M059J (cell line): ENCODE measurements around the gene SLC27A5. TPM values are rescaled to one million over a fixed set of nuclear protein-coding genes. Genes with fewer than 3 reads are reported as not detected.
"Not testable (repeated sequence)": the region's sequence is repeated elsewhere in the genome, so short reads cannot be mapped to it uniquely, and the experiment has no call there.

Source experiments
- DNase-seq: peaks from one replicate; pipeline ENCODE4 v3.0.0-alpha.2; 2012; ENCODE audit warnings: low read depth
- total RNA-seq: library from RNA; depleted of rRNA; stranded (reverse); fragments of >200 nt; shearing (Covaris generic); gene quantifications from 2 replicates; pipeline ENCODE4 v1.2.3, GENCODE V29; 2014; rRNA removed

SLC27A5 gene
- total RNA-seq, 1 experiment from 2014 or later: 4.1 TPM

GRCh38 chr19:58469241-58470013, 42.4 kb downstream of the SLC27A5 start:
- DNase-seq: no peak

- DNase-seq: no peak
These were observed 43.5 kb downstream of the SLC27A5 start for GRCh38 chr19:58468216-58468839.

GRCh38 chr19:58466760-58467589, 44.8 kb downstream of the SLC27A5 start, which contains the start of gene ZNF324:
Gene ZNF324 (plus strand): TSS chr19:58467080. CDS start chr19:58469186, 2,106 bp downstream.
- peak; percentile 96 for DNase-seq

GRCh38 chr19:58466089-58466759, 45.6 kb downstream of the SLC27A5 start:
- no peak for DNase-seq

- peak; percentile 28 for DNase-seq
These were observed 51.8 kb downstream of the SLC27A5 start for GRCh38 chr19:58460039-58460438.

- no peak for DNase-seq
These were observed 55.7 kb downstream of the SLC27A5 start for GRCh38 chr19:58456111-58456510.

GRCh38 chr19:58455306-58455705, 56.5 kb downstream of the SLC27A5 start:
- no peak for DNase-seq

GRCh38 chr19:58453743-58454142, 58.0 kb downstream of the SLC27A5 start:
- DNase-seq: no peak

- DNase-seq: peak; percentile 96
These were observed 60.3 kb downstream of the SLC27A5 start, which contains the start of gene ZNF324B for GRCh38 chr19:58451358-58452101. Gene ZNF324B (plus strand): TSS chr19:58451622. CDS start chr19:58453702, 2,080 bp downstream.

- peak; percentile 44 for DNase-seq
These were observed 60.9 kb downstream of the SLC27A5 start for GRCh38 chr19:58450856-58451357.

GRCh38 chr19:58449980-58450379, 61.8 kb downstream of the SLC27A5 start:
- not testable (repeated sequence) for DNase-seq

- not testable (repeated sequence) for DNase-seq
These were observed 62.9 kb downstream of the SLC27A5 start for GRCh38 chr19:58448860-58449259.

Other genes with a start within 250 kb of the SLC27A5 start
- gene ZNF8, start 233.0 kb downstream of the SLC27A5 start, total RNA-seq: 3.7 and 7.1 TPM in 2 replicates
- 90.1 and 122 TPM in 2 replicates for gene ERVK3-1, start 206.6 kb downstream of the SLC27A5 start, total RNA-seq
- gene ZSCAN22, start 185.0 kb downstream of the SLC27A5 start, total RNA-seq: 2.2 and 3.6 TPM in 2 replicates
- 67.3 and 68.9 TPM in 2 replicates for gene A1BG, start 158.5 kb downstream of the SLC27A5 start, total RNA-seq
- 0.54 and 1.5 TPM in 2 replicates for gene ZNF497, start 149.2 kb downstream of the SLC27A5 start, total RNA-seq
- 0.34 and 3.4 TPM in 2 replicates for gene ZNF837, start 131.0 kb downstream of the SLC27A5 start, total RNA-seq
- gene RPS5, start 124.7 kb downstream of the SLC27A5 start, total RNA-seq: 1,319 and 1,664 TPM in 2 replicates
- not detected in 2 replicates for gene RNF225, start 116.3 kb downstream of the SLC27A5 start, total RNA-seq
- gene ZNF584, start 103.3 kb downstream of the SLC27A5 start, total RNA-seq: 11.6 and 14.2 TPM in 2 replicates
- gene ZNF132, start 71.8 kb downstream of the SLC27A5 start, total RNA-seq: 4.8 and 4.9 TPM in 2 replicates
- gene ZNF324B, start 60.4 kb downstream of the SLC27A5 start, total RNA-seq: 6.6 and 16.3 TPM in 2 replicates
- 10.3 and 15.7 TPM in 2 replicates for gene ZNF324, start 44.9 kb downstream of the SLC27A5 start, total RNA-seq
- 5.4 and 10.9 TPM in 2 replicates for gene ZNF446, start 35.6 kb downstream of the SLC27A5 start, total RNA-seq
- gene ZBTB45, start 7.8 kb upstream of the SLC27A5 start, total RNA-seq: 5.8 and 9.7 TPM in 2 replicates
- gene TRIM28, start 32.1 kb upstream of the SLC27A5 start, total RNA-seq: 262 and 359 TPM in 2 replicates
- gene CHMP2A, start 43.1 kb upstream of the SLC27A5 start, total RNA-seq: 136 and 147 TPM in 2 replicates
- 99.7 and 113 TPM in 2 replicates for gene UBE2M, start 46.6 kb upstream of the SLC27A5 start, total RNA-seq
- 5.9 and 10.3 TPM in 2 replicates for gene MZF1, start 61.3 kb upstream of the SLC27A5 start, total RNA-seq